Left hindlimb (tissue), 1 donor: ENCODE results near the gene RAET1G.
"Not testable (repeated sequence)": the region's sequence is repeated elsewhere in the genome, so short reads cannot be mapped to it uniquely, and the experiment has no call there.

ENCODE experiments used
- DNase-seq: peaks from one replicate; pipeline ENCODE4 v3.0.0-alpha.2; 2018

Gene RAET1G

DNA sequence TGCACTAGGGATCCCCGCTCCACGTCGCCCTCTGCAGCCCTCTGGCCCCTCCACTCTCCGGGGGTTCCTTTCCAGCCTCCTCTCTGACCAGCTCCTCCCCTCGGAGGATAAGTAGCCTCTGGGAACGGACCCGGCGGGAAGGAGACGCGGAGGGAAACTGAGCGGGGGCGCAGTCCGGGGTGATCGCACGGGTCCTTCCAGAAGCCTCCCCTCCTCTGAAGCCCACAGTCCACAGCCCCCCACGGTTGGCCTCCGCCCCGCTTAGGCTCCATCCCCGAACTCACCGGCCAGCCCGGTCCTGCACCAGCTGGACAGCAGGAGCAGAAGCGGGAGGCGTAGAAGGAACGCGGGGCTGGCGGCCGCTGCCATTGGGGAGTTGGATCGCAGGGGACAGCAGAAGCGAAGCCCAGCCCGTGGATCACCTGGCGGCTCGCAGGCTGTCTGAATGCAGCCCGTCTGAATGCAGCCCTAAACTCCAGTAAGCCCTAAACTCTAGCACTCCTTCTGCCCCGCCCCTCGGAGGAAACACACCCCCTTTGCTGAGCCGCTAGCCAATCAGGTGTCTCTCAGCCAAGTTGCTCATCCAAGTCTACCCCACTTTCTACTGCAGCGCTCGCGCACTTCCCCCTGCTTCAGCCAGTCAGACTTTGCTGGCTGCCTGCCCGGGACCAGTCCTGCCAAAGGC lies at the start of gene RAET1G:
Gene RAET1G, minus strand, starts transcription at position 480 of the 685 bp plus-strand sequence. Its CDS starts 111 bp downstream, at position 369.
- peak; percentile 91 for DNase-seq

GRCh38 chr6:149969635-149970034 lies 46.7 kb upstream of the RAET1G start:
- DNase-seq, result no peak

DNA sequence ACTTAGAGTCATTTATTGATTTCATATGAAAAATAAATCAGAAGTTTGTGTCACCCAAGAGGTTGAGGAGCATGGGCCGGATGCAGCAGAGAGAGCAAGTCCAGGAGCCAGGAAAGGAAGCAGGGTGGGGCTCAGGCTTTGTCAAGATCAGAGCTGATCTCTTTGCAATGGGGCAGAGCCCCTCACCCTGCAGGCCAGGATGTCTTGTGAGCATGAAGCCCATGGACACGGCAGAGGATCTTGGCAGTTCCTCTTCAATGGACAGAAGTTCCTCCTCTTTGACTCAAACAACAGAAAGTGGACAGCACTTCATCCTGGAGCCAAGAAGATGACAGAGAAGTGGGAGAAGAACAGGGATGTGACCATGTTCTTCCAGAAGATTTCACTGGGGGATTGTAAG lies 46.0 kb upstream of the RAET1G start:
- DNase-seq, result not testable (repeated sequence)

DNA sequence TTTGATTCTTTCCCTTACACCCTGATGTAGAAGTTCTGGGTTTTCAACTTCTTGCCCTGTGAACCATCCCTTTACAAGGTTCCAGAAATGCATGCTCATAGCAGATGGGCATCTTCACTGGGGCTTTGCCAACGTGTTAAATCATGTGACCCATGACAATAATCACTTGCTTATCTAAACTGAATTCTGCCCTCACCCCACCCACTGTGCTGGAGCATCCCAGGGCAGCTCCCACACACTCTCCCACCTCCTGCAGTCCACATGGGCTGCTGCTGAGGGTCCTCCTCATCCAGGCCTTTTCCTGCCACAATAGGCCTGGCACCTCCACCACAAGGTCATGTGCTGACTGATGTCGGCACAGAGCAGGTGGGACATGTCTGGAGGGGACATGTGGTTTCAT lies 45.1 kb upstream of the RAET1G start:
- DNase-seq, result not testable (repeated sequence)

- no peak for DNase-seq
These were observed 44.7 kb upstream of the RAET1G start for GRCh38 chr6:149967591-149967990.

GRCh38 chr6:149966319-149966718 lies 43.4 kb upstream of the RAET1G start:
- DNase-seq, result not testable (repeated sequence)

- DNase-seq, result no peak
These were observed 42.5 kb upstream of the RAET1G start for GRCh38 chr6:149965194-149966020.

DNA sequence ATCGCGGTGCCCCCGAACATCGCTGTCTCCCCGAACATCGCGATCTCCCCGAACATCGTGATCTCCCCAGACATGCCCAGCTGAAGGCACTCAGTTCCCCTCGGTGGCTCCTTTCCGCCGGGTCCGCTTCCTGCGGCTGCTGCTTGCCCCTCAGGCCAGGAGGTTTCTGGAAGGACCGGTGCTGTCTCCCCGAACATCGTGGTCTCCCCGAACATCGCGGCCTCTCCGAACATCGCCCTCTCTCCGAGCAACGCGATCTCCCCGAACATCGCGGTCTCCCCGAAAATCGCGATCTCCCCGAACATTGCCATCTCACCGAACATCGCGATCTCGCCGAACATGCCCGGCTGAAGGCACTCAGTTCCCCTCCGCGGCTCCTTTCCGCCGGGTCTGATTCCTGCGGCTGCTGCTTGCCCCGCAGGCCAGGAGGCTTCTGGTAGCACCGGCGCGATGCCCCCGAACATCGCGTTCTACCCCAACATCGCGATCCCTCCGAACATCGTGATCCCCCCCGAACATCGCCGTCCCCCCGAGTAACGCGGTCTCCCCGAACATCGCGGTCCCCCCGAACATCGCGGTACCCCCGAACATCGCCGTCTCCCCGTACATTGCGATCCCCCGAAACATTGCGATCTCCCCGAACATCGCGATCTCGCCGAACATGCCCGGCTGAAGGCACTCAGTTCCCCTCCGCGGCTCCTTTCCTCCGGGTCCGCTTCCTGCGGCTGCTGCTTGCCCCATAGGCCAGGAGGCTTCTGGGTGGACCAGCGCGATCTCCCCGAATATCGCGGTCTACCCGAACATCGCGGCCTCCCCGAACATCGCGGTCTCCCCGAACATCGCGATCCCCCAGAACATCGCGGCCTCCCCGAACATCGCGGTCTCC lies 41.6 kb upstream of the RAET1G start:
- no peak for DNase-seq

GRCh38 chr6:149963462-149964307 lies 40.8 kb upstream of the RAET1G start, which contains the start of gene ULBP1:
TSS of gene ULBP1 (plus strand) at chr6:149963943. CDS start at chr6:149964050, 107 bp downstream.
- peak; percentile 88 for DNase-seq

- DNase-seq, result no peak
These were observed 40.2 kb upstream of the RAET1G start for GRCh38 chr6:149963212-149963461.

DNA sequence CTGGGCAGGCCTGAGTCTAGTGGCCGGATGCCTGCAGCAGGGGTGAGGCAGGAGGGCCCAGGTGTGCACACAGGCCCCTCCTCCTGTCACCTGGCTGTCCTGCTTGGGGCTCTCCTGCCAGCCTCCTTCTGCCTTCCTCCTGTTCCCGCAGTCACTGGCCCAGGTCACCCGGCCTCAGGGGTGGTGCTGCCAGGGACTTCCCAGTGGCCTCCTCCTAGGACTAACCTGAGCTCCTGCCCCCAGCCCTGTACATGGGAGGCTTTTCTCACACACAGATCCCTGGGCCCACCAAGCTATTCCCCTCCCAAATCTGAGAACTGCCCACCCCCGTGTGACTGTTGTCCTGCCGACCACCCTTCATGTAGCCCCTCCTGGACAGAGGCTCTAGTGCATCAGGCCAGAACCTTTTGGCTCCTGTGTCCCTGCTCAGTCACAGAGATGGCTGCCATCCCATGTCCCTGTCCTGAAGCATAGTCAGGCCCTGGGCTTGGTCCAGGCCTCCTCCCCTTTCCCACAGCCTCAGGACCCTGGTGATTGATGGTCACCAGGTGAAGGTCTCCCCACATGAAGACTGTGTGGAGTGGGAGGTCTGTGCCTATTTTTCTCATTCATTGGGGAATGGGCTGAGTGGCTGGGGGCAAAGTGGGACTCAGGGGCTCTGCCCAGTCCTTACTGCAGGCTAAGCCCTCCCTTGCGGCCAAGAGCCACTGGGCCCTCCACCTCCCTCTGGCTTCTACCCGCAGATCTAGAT lies 39.7 kb upstream of the RAET1G start:
- no peak for DNase-seq

DNA sequence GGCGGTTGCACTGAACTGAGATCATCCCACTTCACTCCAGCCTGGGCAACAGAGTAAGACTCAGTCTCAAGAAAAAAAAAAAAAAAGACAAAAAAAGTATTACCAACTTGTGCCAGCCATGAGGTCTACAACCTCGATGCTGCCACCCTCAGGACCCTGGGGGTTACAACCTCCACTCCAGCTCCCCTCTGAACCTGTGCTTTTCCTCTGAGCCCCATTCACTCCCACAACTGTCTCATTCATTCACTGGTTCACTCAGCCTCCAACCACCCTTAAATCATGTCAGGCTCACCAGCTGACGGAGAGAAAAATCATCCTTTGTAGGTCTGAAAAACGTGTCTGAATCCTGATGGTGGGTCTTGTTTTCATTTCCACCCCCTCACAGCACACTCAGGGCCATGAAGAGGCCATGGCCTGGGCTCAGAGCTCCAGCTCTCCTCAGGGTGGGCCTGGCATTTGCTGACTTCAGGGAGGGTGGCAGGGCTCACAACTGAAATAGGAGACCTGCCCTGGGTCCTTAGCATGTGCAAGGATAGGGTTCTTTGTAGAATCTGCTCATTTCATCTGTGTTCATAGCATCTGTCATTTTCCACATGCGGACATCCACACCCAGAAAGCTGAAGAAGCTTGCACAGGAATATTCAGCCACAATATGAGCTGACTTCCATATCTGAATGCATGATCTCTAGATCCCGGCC lies 39.0 kb upstream of the RAET1G start:
- no peak for DNase-seq

GRCh38 chr6:149960488-149960887 lies 37.6 kb upstream of the RAET1G start:
- no peak for DNase-seq

GRCh38 chr6:149959806-149960205 lies 36.9 kb upstream of the RAET1G start:
- not testable (repeated sequence) for DNase-seq

- DNase-seq, result not testable (repeated sequence)
These were observed 35.2 kb upstream of the RAET1G start for GRCh38 chr6:149958124-149958523.

DNA sequence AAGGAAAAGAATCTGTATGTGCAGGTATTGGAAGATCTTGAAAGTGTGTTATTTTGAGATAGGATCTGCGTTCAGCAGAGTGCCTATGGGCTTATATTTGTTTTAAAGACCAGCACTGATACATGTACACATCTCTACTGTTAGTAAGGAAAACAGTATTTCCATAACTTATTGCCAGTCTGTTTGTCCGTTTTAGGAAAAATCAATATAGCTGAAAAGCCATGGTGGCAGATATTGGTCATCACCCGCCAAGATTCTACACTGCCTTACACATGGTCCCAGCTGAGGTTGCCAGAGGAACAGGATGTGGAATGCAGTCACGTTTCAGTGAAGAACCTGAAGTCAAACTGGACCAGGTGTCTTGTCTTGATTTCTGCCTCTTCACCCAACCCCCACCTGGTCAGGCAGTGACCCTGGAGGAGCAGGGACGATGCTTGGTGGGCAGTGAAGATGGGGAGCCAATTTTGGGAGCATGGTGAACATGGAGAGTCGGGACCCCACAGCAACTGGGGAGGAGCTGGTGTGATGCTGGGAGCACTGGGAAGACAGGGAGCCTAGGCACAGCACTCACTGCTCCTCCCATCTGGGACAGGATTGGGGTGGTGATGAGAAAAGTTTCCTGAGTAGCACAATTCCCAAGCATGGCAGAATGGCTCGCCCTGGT lies 32.9 kb upstream of the RAET1G start:
- DNase-seq, result not testable (repeated sequence)

DNA sequence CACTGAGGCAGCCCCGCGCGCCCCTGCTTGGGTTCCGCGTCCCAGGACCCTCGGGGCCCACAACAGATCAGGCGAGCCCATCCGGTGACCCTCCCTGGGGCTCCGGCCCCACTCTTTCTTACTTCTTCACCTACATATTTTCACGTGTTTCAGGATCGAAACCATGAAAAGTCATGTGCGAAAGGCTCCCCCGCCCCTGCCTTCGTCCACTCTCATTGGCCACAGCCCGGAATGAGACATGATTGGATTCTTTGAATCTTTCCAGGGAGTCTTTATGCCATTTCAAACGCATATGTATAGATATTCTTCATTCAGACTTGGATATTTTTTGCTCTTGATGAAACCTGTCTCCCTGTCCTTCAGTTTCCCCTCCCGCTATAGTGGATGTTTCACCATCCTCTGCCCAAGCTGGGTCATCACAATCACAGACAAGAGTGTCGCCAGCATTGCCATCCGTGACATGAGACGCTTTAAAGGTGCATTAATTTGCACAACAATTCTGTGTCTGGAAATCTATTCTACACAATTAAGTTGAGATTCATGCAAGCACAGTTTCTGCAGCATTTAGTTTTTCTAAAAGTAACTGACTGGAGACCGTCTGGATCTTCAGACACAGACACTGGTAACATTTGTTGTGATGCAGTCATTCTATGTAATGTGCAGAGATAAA lies 32.2 kb upstream of the RAET1G start:
- not testable (repeated sequence) for DNase-seq

DNA sequence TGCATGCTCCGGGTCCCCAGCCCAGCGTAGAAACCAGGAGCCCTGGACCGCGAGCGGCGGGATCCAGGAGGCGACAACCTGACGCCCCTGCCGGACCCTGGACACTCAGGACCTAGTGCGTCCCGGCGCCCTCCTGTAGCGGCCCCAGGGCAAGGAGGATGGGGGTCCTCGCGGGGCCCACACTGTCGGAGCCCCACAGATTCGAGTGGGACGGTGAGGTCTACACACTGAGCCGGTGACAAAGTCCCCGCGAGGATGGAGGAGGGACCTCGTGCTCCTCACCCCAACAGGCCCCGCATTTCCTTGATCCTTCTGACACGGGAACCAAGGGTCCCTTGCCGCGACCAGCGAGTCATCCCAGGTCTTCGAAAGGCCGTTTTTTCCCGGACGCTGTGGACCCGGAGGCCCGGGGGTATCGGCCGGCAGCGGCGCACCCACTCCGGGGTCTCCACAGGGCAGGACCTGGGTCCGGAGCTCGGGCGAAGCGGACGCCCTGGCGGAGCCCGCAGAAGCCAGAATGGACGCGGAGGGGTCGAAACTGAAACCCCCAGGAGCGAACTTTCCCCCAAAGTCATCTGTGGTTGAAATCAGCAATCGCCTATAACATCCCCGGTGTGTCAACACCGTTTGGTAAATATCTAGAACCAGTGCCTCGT lies 31.5 kb upstream of the RAET1G start:
- DNase-seq, result not testable (repeated sequence)

DNA sequence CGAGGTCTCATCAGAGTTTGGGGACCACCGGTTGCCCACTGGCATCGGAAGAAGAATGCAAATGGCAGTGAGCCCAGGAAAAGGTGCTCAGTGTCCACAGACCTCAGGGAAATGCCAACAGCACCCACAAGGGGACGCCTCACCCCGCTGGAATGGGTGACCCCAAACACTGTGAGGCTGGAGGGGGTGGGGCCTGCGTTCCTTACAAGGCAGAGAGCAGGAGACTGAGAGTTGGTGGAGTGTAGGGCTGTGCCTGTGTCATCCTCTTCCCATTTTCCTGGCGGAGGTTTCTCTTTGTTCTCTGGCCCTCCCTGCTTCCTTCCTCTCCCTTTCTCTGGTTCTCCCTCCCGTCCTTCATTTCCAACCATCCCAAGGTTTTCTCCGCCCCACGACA lies 31.0 kb upstream of the RAET1G start:
- DNase-seq, result not testable (repeated sequence)
